ENCODE measurements around the gene ARRDC1.
"Not testable (repeated sequence)": the region's sequence is repeated elsewhere in the genome, so short reads cannot be mapped to it uniquely, and the experiment has no call there.

The ARRDC1 gene

GRCh38 chr9:137605121-137606004 is at the start of gene ARRDC1:
TSS of gene ARRDC1 (plus strand) at chr9:137605686. CDS start at chr9:137605718, 32 bp downstream.
- no peak for TF ChIP-seq CTCF (IDR thresholded peaks at IDR 0.05; ENCODE audit: low read depth, low read length)
- peak; percentile 80 for DNase-seq (ENCODE audit: extremely low read depth, low read depth)

DNA sequence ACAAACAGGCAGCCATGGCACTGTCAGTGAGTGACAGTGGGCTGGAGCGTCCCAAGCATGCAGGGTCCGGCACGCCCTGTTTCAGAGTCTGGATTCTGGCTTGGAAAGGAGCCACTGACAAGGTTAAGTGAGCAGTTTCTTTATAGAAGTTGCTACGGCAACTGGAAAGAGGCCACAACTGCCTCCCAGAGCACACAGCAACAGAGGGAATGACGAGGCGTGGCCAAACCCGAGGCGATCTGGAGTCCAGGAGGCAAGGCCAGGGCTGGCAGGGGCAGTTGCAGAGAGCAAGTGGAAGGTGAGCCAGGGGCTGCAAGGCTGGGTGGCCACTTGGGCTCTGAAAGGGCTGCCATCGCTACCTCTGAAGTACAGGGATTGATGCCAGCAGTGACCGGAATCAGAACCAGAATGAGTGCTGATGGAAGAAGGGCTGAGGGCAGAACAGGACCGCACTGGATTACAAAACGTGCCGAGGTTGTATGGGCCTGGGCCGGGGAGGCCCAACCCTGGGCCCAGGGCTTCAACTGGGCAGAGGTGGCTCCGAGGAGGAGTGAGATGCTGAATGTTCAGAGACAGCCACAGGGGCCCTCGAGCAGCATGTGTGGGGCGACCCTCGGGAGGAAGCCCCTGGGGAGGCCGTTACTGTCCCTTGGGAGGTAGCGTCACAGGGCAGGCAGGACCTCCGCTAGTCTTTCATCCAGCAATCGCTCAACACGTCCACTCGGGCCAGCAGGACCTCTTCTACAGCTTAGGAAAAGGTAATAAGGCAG is 49.2 kb upstream of the ARRDC1 start:
- no peak for TF ChIP-seq CTCF (IDR thresholded peaks at IDR 0.05; ENCODE audit: low read depth, low read length)
- DNase-seq (ENCODE audit: extremely low read depth, low read depth): no peak

GRCh38 chr9:137558127-137558526 is 47.4 kb upstream of the ARRDC1 start:
- TF ChIP-seq CTCF (IDR thresholded peaks at IDR 0.05; ENCODE audit: low read depth, low read length): no peak
- no peak for DNase-seq (ENCODE audit: extremely low read depth, low read depth)

DNA sequence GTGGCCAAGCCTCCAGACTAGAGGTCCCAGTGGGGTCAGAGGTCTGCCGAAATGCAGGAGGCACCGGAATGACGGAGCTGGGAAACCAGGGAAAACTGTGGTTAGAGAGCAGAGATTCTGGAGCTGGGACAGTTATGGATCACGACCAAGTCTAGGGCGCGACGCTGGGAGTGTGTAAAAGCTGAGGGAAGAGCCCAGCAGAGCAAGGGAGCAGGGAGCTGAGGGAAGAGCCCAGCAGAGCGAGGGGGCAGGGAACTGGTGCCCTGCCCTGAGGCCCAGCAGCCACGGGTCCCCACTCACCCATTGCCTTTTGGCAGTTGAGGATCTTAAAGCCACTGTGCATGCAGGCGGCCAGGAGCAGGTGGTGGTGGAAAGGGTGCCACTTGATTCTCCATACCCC is 41.4 kb upstream of the ARRDC1 start:
- TF ChIP-seq CTCF (IDR thresholded peaks at IDR 0.05; ENCODE audit: low read depth, low read length): no peak
- no peak for DNase-seq (ENCODE audit: extremely low read depth, low read depth)

DNA sequence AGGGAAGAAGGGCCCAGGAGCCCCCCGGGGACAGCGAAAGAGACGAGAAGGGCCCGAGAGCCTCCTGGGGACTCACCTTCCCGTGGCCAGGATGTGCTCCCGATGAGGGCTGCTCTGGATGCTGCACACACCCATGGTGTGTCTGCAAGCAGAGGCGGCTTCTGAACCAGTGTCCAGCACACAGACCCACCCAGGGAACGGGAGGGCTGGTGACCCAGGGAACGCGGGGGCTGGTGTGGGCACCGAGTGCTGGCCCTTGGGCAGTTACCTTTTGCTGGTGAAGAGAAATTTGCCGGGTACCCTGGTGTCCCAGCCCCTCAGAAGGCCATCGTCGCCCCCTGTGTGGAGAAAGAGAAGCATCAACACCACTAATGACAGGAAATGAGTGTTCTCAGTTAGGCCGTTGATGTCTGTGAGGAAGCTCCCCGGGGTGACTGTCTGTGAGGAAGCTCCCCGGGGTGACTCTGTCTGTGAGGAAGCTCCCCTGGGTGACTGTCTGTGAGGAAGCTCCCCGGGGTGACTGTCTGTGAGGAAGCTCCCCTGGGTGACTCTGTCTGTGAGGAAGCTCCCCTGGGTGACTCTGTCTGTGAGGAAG is 40.6 kb upstream of the ARRDC1 start:
- DNase-seq (ENCODE audit: extremely low read depth, low read depth): no peak
- no peak for TF ChIP-seq CTCF (IDR thresholded peaks at IDR 0.05; ENCODE audit: low read depth, low read length)

GRCh38 chr9:137568445-137568844 is 37.0 kb upstream of the ARRDC1 start:
- not testable (repeated sequence) for DNase-seq (ENCODE audit: extremely low read depth, low read depth)

DNA sequence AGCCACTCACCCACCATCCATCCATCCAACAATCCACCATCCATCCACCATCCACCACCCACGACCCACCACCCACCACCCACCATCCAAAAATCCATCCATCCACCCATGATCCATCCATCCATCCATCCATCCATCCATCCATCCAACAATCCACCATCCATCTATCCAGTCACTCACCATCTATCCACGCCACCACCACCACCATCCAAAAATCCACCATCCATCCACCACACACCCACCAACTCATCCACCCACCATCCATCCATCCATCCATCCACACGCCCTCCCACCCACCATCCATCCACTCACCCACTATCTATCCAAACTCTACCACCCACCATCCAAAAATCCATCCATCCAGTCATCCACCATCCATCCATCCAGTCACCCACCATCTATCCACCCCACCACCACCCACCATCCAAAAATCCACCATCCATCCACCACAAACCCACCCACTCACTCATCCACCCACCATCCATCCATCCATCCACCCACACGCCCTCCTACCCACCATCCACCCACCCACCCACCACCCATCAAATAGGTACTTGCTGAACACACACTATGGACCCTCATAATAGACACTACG is 35.8 kb upstream of the ARRDC1 start:
- DNase-seq (ENCODE audit: extremely low read depth, low read depth): no peak
- no peak for TF ChIP-seq CTCF (IDR thresholded peaks at IDR 0.05; ENCODE audit: low read depth, low read length)
